NOMO-1 treated with dmso at 0.1 percent for 144 hours (cell line): ENCODE data around the gene MRPL54.

Source experiments
- DNase-seq: peaks from one replicate; lab custom pipeline; 2025; ENCODE audit not compliant: unreplicated experiment; lab: John Stamatoyannopoulos, UW

MRPL54 gene

GRCh38 chr19:3768015-3768747, 5.7 kb downstream of the MRPL54 start:
- no peak for DNase-seq

GRCh38 chr19:3768748-3769099, 6.2 kb downstream of the MRPL54 start:
- DNase-seq = no peak

GRCh38 chr19:3769494-3769893, 7.0 kb downstream of the MRPL54 start:
- DNase-seq = no peak

GRCh38 chr19:3770136-3770999, 7.9 kb downstream of the MRPL54 start:
- no peak for DNase-seq

GRCh38 chr19:3771000-3771905, 8.8 kb downstream of the MRPL54 start:
- DNase-seq = no peak

GRCh38 chr19:3771906-3772455, 9.5 kb downstream of the MRPL54 start, which contains the start of gene RAX2:
RAX2 (minus strand) TSS chr19:3772228; CDS start chr19:3771742, 486 bp downstream.
- no peak for DNase-seq

- no peak for DNase-seq
These were observed 11.5 kb downstream of the MRPL54 start for GRCh38 chr19:3773814-3774515.

- DNase-seq = peak; percentile 34
These were observed 12.3 kb downstream of the MRPL54 start for GRCh38 chr19:3774621-3775373.

- no peak for DNase-seq
These were observed 12.9 kb downstream of the MRPL54 start for GRCh38 chr19:3775374-3775711.

GRCh38 chr19:3775831-3776230, 13.3 kb downstream of the MRPL54 start:
- DNase-seq = no peak

- DNase-seq = no peak
These were observed 14.1 kb downstream of the MRPL54 start for GRCh38 chr19:3776479-3777040.

GRCh38 chr19:3778104-3778867, 15.8 kb downstream of the MRPL54 start:
- no peak for DNase-seq

GRCh38 chr19:3778899-3779723, 16.6 kb downstream of the MRPL54 start:
- DNase-seq = no peak

- no peak for DNase-seq
These were observed 18.4 kb downstream of the MRPL54 start for GRCh38 chr19:3780786-3781304.

GRCh38 chr19:3781603-3782002, 19.1 kb downstream of the MRPL54 start:
- DNase-seq = no peak

- no peak for DNase-seq
These were observed 19.8 kb downstream of the MRPL54 start for GRCh38 chr19:3782330-3782729.

- DNase-seq = no peak
These were observed 20.4 kb downstream of the MRPL54 start for GRCh38 chr19:3782903-3783302.
